HEK293 (cell line): Measurements from ENCODE around the gene HLA-A.

ENCODE experiments used
- CTCF ChIA-PET: fragments of 350-600 bp; formaldehyde crosslinking; extraction: SDS; loops from one replicate; lab custom pipeline; 2021; ENCODE audit warnings: antibody characterized with exemption; lab: Yijun Ruan, JAX
- POLR2A ChIA-PET: fragments of 300-600 bp; formaldehyde crosslinking; extraction: SDS; loops from one replicate; lab custom pipeline; 2020; ENCODE audit warnings: antibody characterized with exemption, inconsistent platforms; lab: Yijun Ruan, JAX
- H3K27ac ChIP-seq: fragments of 200-500 bp; sonication (Bioruptor generic); 2 replicates; pipeline ENCODE4 v1.5.1; 2014; ENCODE audit warnings: low read depth, low read length, control low read depth, inconsistent platforms; ENCODE audit errors: extremely low read depth
- H3K36me3 ChIP-seq, 2 experiments: fragments of 200-500 bp in 1 of 2; sonication (Bioruptor generic) in 1 of 2; 1 replicate in 1 of 2; 2 replicates in 1 of 2; pipeline ENCODE4 v1.5.1; 2014 to 2017; ENCODE audit warnings: inconsistent platforms in 2 of 2, low read length in 2 of 2; ENCODE audit not compliant: control insufficient read depth in 2 of 2, insufficient read depth in 1 of 2
- H3K4me1 ChIP-seq: fragments of 200-500 bp; sonication (Bioruptor generic); 2 replicates; pipeline ENCODE4 v1.5.1; 2014; ENCODE audit warnings: mild to moderate bottlenecking, low read length, inconsistent platforms; ENCODE audit not compliant: control insufficient read depth, insufficient read depth
- H3K4me3 ChIP-seq: 2 replicates; pipeline ENCODE4 v1.5.1; 2011; ENCODE audit warnings: low read depth, mild to moderate bottlenecking, control low read depth, low read length, moderate library complexity
- H3K9me3 ChIP-seq: fragments of 200-500 bp; sonication (Bioruptor generic); 2 replicates; pipeline ENCODE4 v1.5.1; 2014; ENCODE audit warnings: low read depth, low read length, inconsistent platforms; ENCODE audit not compliant: control insufficient read depth, insufficient read depth
- HOXC10 ChIP-seq: sonication (generic); formaldehyde crosslinking; IDR thresholded peaks from 2 replicates; pipeline ENCODE4 v1.8.1; 2023; ENCODE audit warnings: mild to moderate bottlenecking, missing genetic modification reagents
- KLF16 ChIP-seq: fragments of 450-650 bp; formaldehyde crosslinking; IDR thresholded peaks from 2 replicates; pipeline ENCODE4 v1.5.1; 2017; ENCODE audit warnings: missing biosample characterization, missing genetic modification characterization
- KLF8 ChIP-seq: fragments of 450-650 bp; formaldehyde crosslinking; IDR thresholded peaks from 2 replicates; pipeline ENCODE4 v1.5.1; 2016; ENCODE audit warnings: missing biosample characterization, missing genetic modification characterization
- MZF1 ChIP-seq: fragments of 450-650 bp; formaldehyde crosslinking; IDR thresholded peaks from 2 replicates; pipeline ENCODE4 v1.5.1; 2017; ENCODE audit warnings: missing biosample characterization, missing genetic modification characterization, borderline replicate concordance
- OVOL3 ChIP-seq: fragments of 450-650 bp; formaldehyde crosslinking; IDR thresholded peaks from 2 replicates; pipeline ENCODE4 v1.5.1; 2016; ENCODE audit warnings: missing biosample characterization, missing genetic modification characterization
- SALL2 ChIP-seq: fragments of 450-650 bp; formaldehyde crosslinking; IDR thresholded peaks from 2 replicates; pipeline ENCODE4 v1.5.0; 2017; ENCODE audit warnings: missing biosample characterization, mild to moderate bottlenecking, missing genetic modification characterization, borderline replicate concordance
- SCRT2 ChIP-seq: fragments of 450-650 bp; formaldehyde crosslinking; IDR thresholded peaks from 2 replicates; pipeline ENCODE4 v1.5.1; 2016; ENCODE audit warnings: missing biosample characterization, missing genetic modification characterization
- SP7 ChIP-seq: fragments of 450-650 bp; formaldehyde crosslinking; IDR thresholded peaks from 2 replicates; pipeline ENCODE4 v1.5.1; 2016; ENCODE audit warnings: missing biosample characterization, missing genetic modification characterization
- YY1 ChIP-seq: fragments of 450-650 bp; formaldehyde crosslinking; IDR thresholded peaks from 2 replicates; pipeline ENCODE4 v1.5.1; 2018; ENCODE audit warnings: missing biosample characterization, missing genetic modification characterization
- ZBTB17 ChIP-seq: fragments of 450-650 bp; formaldehyde crosslinking; IDR thresholded peaks from 2 replicates; pipeline ENCODE4 v1.5.1; 2016; ENCODE audit warnings: missing biosample characterization, missing genetic modification characterization
- ZNF133 ChIP-seq: fragments of 450-650 bp; formaldehyde crosslinking; IDR thresholded peaks from 2 replicates; pipeline ENCODE4 v1.5.1; 2016; ENCODE audit warnings: missing biosample characterization, missing genetic modification characterization
- ZNF174 ChIP-seq: fragments of 450-650 bp; formaldehyde crosslinking; IDR thresholded peaks from 2 replicates; pipeline ENCODE4 v1.5.0; 2017; ENCODE audit warnings: missing biosample characterization, mild to moderate bottlenecking, missing genetic modification characterization
- ZNF211 ChIP-seq: fragments of 450-650 bp; formaldehyde crosslinking; IDR thresholded peaks from 2 replicates; pipeline ENCODE4 v1.5.1; 2016; ENCODE audit warnings: low read depth, missing biosample characterization, missing genetic modification characterization
- ZNF629 ChIP-seq: fragments of 450-650 bp; formaldehyde crosslinking; IDR thresholded peaks from 2 replicates; pipeline ENCODE4 v1.5.1; 2017; ENCODE audit warnings: missing biosample characterization, missing genetic modification characterization
- ZNF701 ChIP-seq: fragments of 450-650 bp; formaldehyde crosslinking; IDR thresholded peaks from 2 replicates; pipeline ENCODE4 v1.5.1; 2016; ENCODE audit warnings: missing biosample characterization, missing genetic modification characterization
- ZNF776 ChIP-seq: fragments of 450-650 bp; formaldehyde crosslinking; IDR thresholded peaks from 2 replicates; pipeline ENCODE4 v1.5.0; 2017; ENCODE audit warnings: missing biosample characterization, missing genetic modification characterization, borderline replicate concordance
- TF ChIP-seq, protein P1 (sequence below): fragments of 450-650 bp; formaldehyde crosslinking; IDR thresholded peaks from 2 replicates; pipeline ENCODE4 v1.5.1; 2017; ENCODE audit warnings: missing biosample characterization, mild to moderate bottlenecking, missing genetic modification characterization, moderate library complexity
- TF ChIP-seq, protein P2 (sequence below): fragments of 450-650 bp; formaldehyde crosslinking; IDR thresholded peaks from 2 replicates; pipeline ENCODE4 v1.5.1; 2017; ENCODE audit warnings: missing biosample characterization, missing genetic modification characterization
- TF ChIP-seq, protein P3 (sequence below): fragments of 450-650 bp; formaldehyde crosslinking; IDR thresholded peaks from 2 replicates; pipeline ENCODE4 v1.5.1; 2016; ENCODE audit warnings: missing biosample characterization, missing genetic modification characterization
- TF ChIP-seq, protein P4 (sequence below): fragments of 450-650 bp; formaldehyde crosslinking; IDR thresholded peaks from 2 replicates; pipeline ENCODE4 v1.5.1; 2016; ENCODE audit warnings: missing biosample characterization, missing genetic modification characterization
- TF ChIP-seq, protein P5 (sequence below): fragments of 450-650 bp; IDR thresholded peaks from 2 replicates; pipeline ENCODE4 v1.5.1; 2018; ENCODE audit warnings: missing biosample characterization, mild to moderate bottlenecking, missing genetic modification characterization
- TF ChIP-seq, protein P6 (sequence below): fragments of 450-650 bp; formaldehyde crosslinking; IDR thresholded peaks from 2 replicates; pipeline ENCODE4 v1.5.1; 2016; ENCODE audit warnings: missing biosample characterization, missing genetic modification characterization, low read depth
- TF ChIP-seq, protein P7 (sequence below): fragments of 450-650 bp; formaldehyde crosslinking; IDR thresholded peaks from 2 replicates; pipeline ENCODE4 v1.5.1; 2016; ENCODE audit warnings: missing biosample characterization, missing genetic modification characterization, borderline replicate concordance

HLA-A gene

DNA sequence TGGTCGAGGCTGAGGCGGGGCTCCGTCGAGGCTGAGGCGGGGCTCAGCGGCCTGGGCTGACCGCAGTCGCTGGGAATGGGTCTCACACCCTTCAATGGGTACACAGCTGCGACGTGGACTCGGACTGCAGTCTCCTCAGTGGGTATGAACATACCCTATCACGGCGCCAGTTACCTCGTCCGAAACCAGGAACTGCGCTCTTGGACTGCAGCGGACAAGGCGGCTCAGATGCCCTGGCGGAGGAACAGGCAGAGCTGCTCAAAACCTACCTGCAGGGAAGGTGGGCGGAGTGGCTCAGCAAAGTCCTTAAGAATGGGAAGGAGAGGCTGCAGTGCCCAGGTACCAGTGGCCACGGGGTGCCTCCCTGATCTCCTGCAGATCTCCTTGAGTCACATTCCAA, 14.2 kb downstream of the HLA-A start:
- Histone ChIP-seq H3K9me3 (no peaks in the 10 kb centered on the region), H3K4me1 (no peaks in the 10 kb centered on the region), H3K36me3 (no peaks in the 10 kb centered on the region), H3K4me3 (no peak overlapping the region), H3K27ac (no peak overlapping the region)
- POLR2A ChIA-PET = no interaction called here
- TF ChIP-seq MZF1 (tag by site-specific recombination) (no peak), ZNF776 (tag by site-specific recombination) (no peak), KLF8 (no peak), OVOL3 (tag by site-specific recombination) (no peak), ZNF133 (tag by site-specific recombination) (no peak), SALL2 (tag by site-specific recombination) (no peak), SP7 (tag by site-specific recombination) (no peak), YY1 (no peak), ZNF629 (tag by site-specific recombination) (no peak), HOXC10 (no peak), KLF16 (no peak), ZNF174 (no peak)
- TF ChIP-seq, protein P1, sequence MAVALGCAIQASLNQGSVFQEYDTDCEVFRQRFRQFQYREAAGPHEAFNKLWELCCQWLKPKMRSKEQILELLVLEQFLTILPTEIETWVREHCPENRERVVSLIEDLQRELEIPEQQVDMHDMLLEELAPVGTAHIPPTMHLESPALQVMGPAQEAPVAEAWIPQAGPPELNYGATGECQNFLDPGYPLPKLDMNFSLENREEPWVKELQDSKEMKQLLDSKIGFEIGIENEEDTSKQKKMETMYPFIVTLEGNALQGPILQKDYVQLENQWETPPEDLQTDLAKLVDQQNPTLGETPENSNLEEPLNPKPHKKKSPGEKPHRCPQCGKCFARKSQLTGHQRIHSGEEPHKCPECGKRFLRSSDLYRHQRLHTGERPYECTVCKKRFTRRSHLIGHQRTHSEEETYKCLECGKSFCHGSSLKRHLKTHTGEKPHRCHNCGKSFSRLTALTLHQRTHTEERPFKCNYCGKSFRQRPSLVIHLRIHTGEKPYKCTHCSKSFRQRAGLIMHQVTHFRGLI (tag by site-specific recombination) = no peak
- TF ChIP-seq, protein P2, sequence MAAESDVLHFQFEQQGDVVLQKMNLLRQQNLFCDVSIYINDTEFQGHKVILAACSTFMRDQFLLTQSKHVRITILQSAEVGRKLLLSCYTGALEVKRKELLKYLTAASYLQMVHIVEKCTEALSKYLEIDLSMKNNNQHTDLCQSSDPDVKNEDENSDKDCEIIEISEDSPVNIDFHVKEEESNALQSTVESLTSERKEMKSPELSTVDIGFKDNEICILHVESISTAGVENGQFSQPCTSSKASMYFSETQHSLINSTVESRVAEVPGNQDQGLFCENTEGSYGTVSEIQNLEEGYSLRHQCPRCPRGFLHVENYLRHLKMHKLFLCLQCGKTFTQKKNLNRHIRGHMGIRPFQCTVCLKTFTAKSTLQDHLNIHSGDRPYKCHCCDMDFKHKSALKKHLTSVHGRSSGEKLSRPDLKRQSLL (tag by site-specific recombination) = no peak
- TF ChIP-seq, protein P3, sequence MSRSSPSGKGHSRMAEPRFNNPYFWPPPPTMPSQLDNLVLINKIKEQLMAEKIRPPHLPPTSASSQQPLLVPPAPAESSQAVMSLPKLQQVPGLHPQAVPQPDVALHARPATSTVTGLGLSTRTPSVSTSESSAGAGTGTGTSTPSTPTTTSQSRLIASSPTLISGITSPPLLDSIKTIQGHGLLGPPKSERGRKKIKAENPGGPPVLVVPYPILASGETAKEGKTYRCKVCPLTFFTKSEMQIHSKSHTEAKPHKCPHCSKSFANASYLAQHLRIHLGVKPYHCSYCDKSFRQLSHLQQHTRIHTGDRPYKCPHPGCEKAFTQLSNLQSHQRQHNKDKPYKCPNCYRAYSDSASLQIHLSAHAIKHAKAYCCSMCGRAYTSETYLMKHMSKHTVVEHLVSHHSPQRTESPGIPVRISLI = no peak
- TF ChIP-seq, all 188 proteins: peak for 0
- CTCF ChIA-PET = no interaction called here

DNA sequence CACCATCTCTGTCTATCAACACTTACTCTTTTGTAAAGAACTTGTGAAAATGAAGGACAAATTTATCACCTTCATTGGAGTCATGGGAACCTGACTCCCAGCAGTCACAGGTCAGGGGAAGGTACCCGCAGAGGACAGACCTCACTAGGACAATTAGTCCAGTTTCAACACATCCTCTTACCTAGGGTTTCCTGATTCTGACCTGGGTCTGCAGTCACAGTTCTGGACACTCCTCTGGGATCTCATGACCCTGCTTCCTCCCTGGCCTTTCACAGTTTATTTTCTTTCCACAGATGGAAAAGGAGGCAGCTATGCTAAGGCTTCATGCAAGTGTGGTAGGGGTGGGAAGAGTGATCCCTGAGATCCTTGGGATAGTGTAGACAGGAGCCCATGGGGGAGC, 15.7 kb downstream of the HLA-A start:
- TF ChIP-seq ZNF211 (tag by site-specific recombination) (no peak), SCRT2 (tag by site-specific recombination) (no peak), ZNF701 (no peak), ZBTB17 (tag by site-specific recombination) (no peak)
- TF ChIP-seq, protein P4, sequence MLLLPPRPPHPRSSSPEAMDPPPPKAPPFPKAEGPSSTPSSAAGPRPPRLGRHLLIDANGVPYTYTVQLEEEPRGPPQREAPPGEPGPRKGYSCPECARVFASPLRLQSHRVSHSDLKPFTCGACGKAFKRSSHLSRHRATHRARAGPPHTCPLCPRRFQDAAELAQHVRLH = no peak
- TF ChIP-seq, protein P5, sequence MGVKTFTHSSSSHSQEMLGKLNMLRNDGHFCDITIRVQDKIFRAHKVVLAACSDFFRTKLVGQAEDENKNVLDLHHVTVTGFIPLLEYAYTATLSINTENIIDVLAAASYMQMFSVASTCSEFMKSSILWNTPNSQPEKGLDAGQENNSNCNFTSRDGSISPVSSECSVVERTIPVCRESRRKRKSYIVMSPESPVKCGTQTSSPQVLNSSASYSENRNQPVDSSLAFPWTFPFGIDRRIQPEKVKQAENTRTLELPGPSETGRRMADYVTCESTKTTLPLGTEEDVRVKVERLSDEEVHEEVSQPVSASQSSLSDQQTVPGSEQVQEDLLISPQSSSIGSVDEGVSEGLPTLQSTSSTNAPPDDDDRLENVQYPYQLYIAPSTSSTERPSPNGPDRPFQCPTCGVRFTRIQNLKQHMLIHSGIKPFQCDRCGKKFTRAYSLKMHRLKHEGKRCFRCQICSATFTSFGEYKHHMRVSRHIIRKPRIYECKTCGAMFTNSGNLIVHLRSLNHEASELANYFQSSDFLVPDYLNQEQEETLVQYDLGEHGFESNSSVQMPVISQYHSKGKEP (tag by site-specific recombination) = no peak
- TF ChIP-seq, protein P6, sequence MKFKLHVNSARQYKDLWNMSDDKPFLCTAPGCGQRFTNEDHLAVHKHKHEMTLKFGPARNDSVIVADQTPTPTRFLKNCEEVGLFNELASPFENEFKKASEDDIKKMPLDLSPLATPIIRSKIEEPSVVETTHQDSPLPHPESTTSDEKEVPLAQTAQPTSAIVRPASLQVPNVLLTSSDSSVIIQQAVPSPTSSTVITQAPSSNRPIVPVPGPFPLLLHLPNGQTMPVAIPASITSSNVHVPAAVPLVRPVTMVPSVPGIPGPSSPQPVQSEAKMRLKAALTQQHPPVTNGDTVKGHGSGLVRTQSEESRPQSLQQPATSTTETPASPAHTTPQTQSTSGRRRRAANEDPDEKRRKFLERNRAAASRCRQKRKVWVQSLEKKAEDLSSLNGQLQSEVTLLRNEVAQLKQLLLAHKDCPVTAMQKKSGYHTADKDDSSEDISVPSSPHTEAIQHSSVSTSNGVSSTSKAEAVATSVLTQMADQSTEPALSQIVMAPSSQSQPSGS (tag by site-specific recombination) = no peak
- TF ChIP-seq, protein P7, sequence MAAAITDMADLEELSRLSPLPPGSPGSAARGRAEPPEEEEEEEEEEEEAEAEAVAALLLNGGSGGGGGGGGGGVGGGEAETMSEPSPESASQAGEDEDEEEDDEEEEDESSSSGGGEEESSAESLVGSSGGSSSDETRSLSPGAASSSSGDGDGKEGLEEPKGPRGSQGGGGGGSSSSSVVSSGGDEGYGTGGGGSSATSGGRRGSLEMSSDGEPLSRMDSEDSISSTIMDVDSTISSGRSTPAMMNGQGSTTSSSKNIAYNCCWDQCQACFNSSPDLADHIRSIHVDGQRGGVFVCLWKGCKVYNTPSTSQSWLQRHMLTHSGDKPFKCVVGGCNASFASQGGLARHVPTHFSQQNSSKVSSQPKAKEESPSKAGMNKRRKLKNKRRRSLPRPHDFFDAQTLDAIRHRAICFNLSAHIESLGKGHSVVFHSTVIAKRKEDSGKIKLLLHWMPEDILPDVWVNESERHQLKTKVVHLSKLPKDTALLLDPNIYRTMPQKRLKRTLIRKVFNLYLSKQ (tag by site-specific recombination) = no peak
- no peaks in the 10 kb centered on the region for H3K36me3 ChIP-seq
- CTCF ChIA-PET = interaction anchor here (0.7 kb wide), 1 partner anchor 151 kb away, joined by 4 read pairs; no protein-coding TSS in a partner anchor
- H3K27ac ChIP-seq = no peak overlapping the region
- POLR2A ChIA-PET = no interaction called here
- no peaks in the 10 kb centered on the region for H3K4me1 ChIP-seq
- no peaks in the 10 kb centered on the region for H3K9me3 ChIP-seq
- H3K4me3 ChIP-seq = no peak overlapping the region
